SK-N-SH treated with all-trans-retinoic acid at 6 μM for 48 hours (cell line): ENCODE measurements around the gene RIPK4.

Experiments
- ATAC-seq: fragments of 200-7000 bp; cut with Tn5 transposase; 3 replicates; pipeline ENCODE4 v1.9.1; 2020; ENCODE audit warnings: mild to moderate bottlenecking, moderate library complexity
- ARNTL ChIP-seq: fragments of 450-650 bp; formaldehyde crosslinking; IDR thresholded peaks from 2 replicates; pipeline ENCODE4 v1.5.0; 2020; ENCODE audit warnings: low read depth, mild to moderate bottlenecking, moderate library complexity, borderline replicate concordance
- BACH2 ChIP-seq: fragments of 250-450 bp; sonication (Bioruptor Pico); IDR thresholded peaks from 2 replicates; pipeline ENCODE4 v1.9.0; 2021; ENCODE audit warnings: mild to moderate bottlenecking, borderline replicate concordance
- CSDC2 ChIP-seq: fragments of 250-450 bp; sonication (Bioruptor Pico); IDR thresholded peaks from 2 replicates; pipeline ENCODE4 v1.5.0; 2020; ENCODE audit warnings: mild to moderate bottlenecking, moderate library complexity
- CSRNP3 ChIP-seq: fragments of 250-450 bp; sonication (Bioruptor Pico); IDR thresholded peaks from 2 replicates; pipeline ENCODE4 v1.5.1; 2021; ENCODE audit warnings: mild to moderate bottlenecking, moderate library complexity
- ESRRG ChIP-seq: fragments of 250-450 bp; sonication (Bioruptor Pico); IDR thresholded peaks from 2 replicates; pipeline ENCODE4 v1.6.1; 2021; ENCODE audit warnings: mild to moderate bottlenecking
- GLIS3 ChIP-seq: fragments of 250-450 bp; sonication (Bioruptor Pico); IDR thresholded peaks from 2 replicates; pipeline ENCODE4 v1.5.0; 2020; ENCODE audit warnings: mild to moderate bottlenecking, moderate library complexity
- ISL1 ChIP-seq: fragments of 250-450 bp; sonication (Bioruptor Pico); IDR thresholded peaks from 2 replicates; pipeline ENCODE4 v2.1.2; 2022; ENCODE audit warnings: mild to moderate bottlenecking, moderate library complexity
- OSR1 ChIP-seq: fragments of 250-450 bp; sonication (Bioruptor Pico); IDR thresholded peaks from 2 replicates; pipeline ENCODE4 v1.8.0; 2022; ENCODE audit warnings: moderate library complexity, mild to moderate bottlenecking, inconsistent platforms
- PATZ1 ChIP-seq: fragments of 250-450 bp; sonication (Bioruptor Pico); IDR thresholded peaks from 2 replicates; pipeline ENCODE4 v1.8.0; 2020; ENCODE audit warnings: mild to moderate bottlenecking, moderate library complexity, borderline replicate concordance
- POU6F1 ChIP-seq: fragments of 250-450 bp; sonication (Bioruptor Pico); IDR thresholded peaks from 2 replicates; pipeline ENCODE4 v1.8.0; 2021; ENCODE audit warnings: low read depth, mild to moderate bottlenecking, moderate library complexity, borderline replicate concordance
- SNAI2 ChIP-seq: fragments of 250-450 bp; sonication (Bioruptor Pico); IDR thresholded peaks from 2 replicates; pipeline ENCODE4 v1.5.0; 2020; ENCODE audit warnings: mild to moderate bottlenecking, moderate library complexity
- TCF4 ChIP-seq: fragments of 250-450 bp; sonication (Bioruptor Pico); IDR thresholded peaks from 2 replicates; pipeline ENCODE4 v1.8.0; 2021; ENCODE audit warnings: mild to moderate bottlenecking, moderate library complexity, borderline replicate concordance
- TSHZ2 ChIP-seq: fragments of 250-450 bp; sonication (Bioruptor Pico); IDR thresholded peaks from 2 replicates; pipeline ENCODE4 v1.5.0; 2020; ENCODE audit warnings: mild to moderate bottlenecking, moderate library complexity
- ZC3H10 ChIP-seq: fragments of 250-450 bp; sonication (Bioruptor Pico); IDR thresholded peaks from 2 replicates; pipeline ENCODE4 v1.5.1; 2021; ENCODE audit warnings: mild to moderate bottlenecking, moderate library complexity
- ZFP3 ChIP-seq: fragments of 250-450 bp; sonication (Bioruptor Pico); IDR thresholded peaks from 2 replicates; pipeline ENCODE4 v1.5.0; 2020; ENCODE audit warnings: mild to moderate bottlenecking, moderate library complexity
- ZFP30 ChIP-seq: fragments of 450-650 bp; formaldehyde crosslinking; IDR thresholded peaks from 2 replicates; pipeline ENCODE4 v1.5.0; 2022; ENCODE audit warnings: mild to moderate bottlenecking, moderate library complexity
- ZNF8 ChIP-seq: fragments of 450-650 bp; formaldehyde crosslinking; IDR thresholded peaks from 2 replicates; pipeline ENCODE4 v1.5.0; 2020; ENCODE audit warnings: mild to moderate bottlenecking, moderate library complexity

Gene RIPK4

DNA sequence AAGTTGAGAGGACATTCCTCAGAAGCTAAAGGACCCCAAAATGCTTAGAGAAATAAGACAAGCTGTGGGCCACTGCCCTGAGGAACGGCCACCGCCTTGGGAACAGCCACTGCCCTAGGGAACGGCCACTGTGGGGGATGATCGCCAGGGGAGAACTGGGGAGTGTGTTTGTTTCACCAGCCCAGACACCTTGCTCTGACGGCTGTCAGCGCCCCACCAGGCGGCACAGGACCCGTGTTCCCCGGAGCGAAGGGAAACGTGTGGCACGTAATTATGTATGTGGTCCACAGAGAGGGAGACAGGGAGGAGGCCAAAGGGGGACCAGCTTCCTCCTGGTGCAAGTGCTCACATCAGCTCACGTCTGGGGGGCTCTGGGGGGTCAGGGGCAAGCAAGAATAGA, 45.8 kb upstream of the RIPK4 start (continued):
- TF ChIP-seq POU6F1 (CRISPR knock-in tag) (no peak), ZFP3 (CRISPR knock-in tag) (no peak), ARNTL (CRISPR knock-in tag) (no peak), GLIS3 (no peak), ZNF8 (CRISPR knock-in tag) (no peak)

DNA sequence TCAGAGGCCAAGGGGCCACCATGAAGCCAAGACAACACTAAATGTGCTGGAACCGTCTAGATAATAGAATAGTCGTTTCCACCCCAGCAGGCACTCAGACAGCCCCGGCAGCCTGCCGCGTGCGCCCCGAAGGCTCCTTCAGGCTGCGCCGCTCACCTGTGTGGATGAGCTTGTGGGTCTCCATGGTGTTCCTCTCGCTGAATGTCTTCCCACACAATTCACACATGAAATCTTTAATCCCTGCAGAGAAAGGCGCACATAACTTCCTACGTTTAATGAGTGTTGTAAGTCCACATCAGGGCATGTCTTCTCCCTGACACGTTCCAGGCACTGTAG, 43.7 kb upstream of the RIPK4 start:
- no peak for TF ChIP-seq ESRRG
- TF ChIP-seq TSHZ2 = no peak
- no peak for TF ChIP-seq GLIS3
- no peak for TF ChIP-seq SNAI2
- TF ChIP-seq ISL1 (CRISPR knock-in tag) = no peak
- TF ChIP-seq OSR1 = no peak
- no peak for TF ChIP-seq ZNF8 (CRISPR knock-in tag)
- TF ChIP-seq ZFP30 (CRISPR knock-in tag) = no peak
- TF ChIP-seq POU6F1 (CRISPR knock-in tag) = no peak
- no peak for ATAC-seq

- no peak for ATAC-seq
- TF ChIP-seq OSR1 (no peak), ESRRG (no peak), CSRNP3 (CRISPR knock-in tag) (no peak), CSDC2 (CRISPR knock-in tag) (no peak), ZC3H10 (no peak), POU6F1 (CRISPR knock-in tag) (no peak)
These were observed 43.2 kb upstream of the RIPK4 start for GRCh38 chr21:41809891-41810596.

- TF ChIP-seq ZNF8 (CRISPR knock-in tag) (no peak), ZFP30 (CRISPR knock-in tag) (no peak), BACH2 (CRISPR knock-in tag) (no peak)
- no peak for ATAC-seq
These were observed 42.0 kb upstream of the RIPK4 start for GRCh38 chr21:41808846-41809245.

DNA sequence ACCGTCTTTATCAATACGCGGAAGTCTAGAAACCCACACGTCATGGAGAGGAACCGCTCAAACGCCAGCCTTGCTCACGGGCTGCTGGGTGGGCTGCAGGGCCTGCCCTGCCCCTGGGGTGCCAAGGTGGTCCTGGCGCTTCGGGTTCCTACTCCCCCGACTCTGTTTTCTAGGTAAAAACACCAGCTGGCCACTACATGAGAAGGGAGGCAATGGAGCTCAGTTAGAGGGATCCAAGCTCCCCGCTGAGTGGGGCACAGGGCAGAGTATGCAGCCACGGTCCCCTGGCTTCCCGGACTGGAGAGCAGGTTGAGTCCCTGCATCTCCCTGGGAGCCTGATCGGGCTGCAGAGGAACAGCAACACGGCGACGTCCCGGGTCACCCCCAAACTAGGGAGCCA, 41.2 kb upstream of the RIPK4 start:
- no peak for ATAC-seq
- TF ChIP-seq ESRRG (no peak), SNAI2 (no peak), PATZ1 (CRISPR knock-in tag) (no peak), BACH2 (CRISPR knock-in tag) (no peak), TCF4 (CRISPR knock-in tag) (no peak)
